ENCODE measurements around the gene LAIR2.
"Not testable (repeated sequence)": the region's sequence is repeated elsewhere in the genome, so short reads cannot be mapped to it uniquely, and the experiment has no call there.

Gene LAIR2

GRCh38 chr19:54464630-54465425, 37.8 kb upstream of the LAIR2 start:
- peak; percentile 78 for DNase-seq

- DNase-seq: no peak
Observed at GRCh38 chr19:54465426-54466109, 37.1 kb upstream of the LAIR2 start.

GRCh38 chr19:54466110-54466480, 36.5 kb upstream of the LAIR2 start:
- DNase-seq: not testable (repeated sequence)

GRCh38 chr19:54469496-54469934, 33.1 kb upstream of the LAIR2 start:
- no peak for DNase-seq

GRCh38 chr19:54470276-54470887, 32.2 kb upstream of the LAIR2 start:
- no peak for DNase-seq

- no peak for DNase-seq
Observed at GRCh38 chr19:54470991-54471782, 31.4 kb upstream of the LAIR2 start.

GRCh38 chr19:54473071-54473891, 29.4 kb upstream of the LAIR2 start, which contains the start of gene CDC42EP5:
Gene CDC42EP5, minus strand, starts transcription at chr19:54473296. Its CDS starts 7,749 bp downstream, at chr19:54465547.
- DNase-seq: no peak

- no peak for DNase-seq
Observed at GRCh38 chr19:54473892-54474372, 28.7 kb upstream of the LAIR2 start.

- DNase-seq: no peak
Observed at GRCh38 chr19:54475706-54476105, 26.9 kb upstream of the LAIR2 start.

GRCh38 chr19:54477650-54478049, 25.0 kb upstream of the LAIR2 start:
- no peak for DNase-seq

GRCh38 chr19:54478677-54479266, 23.9 kb upstream of the LAIR2 start:
- no peak for DNase-seq

GRCh38 chr19:54480051-54480450, 22.6 kb upstream of the LAIR2 start:
- DNase-seq: no peak

- DNase-seq: peak; percentile 45
Observed at GRCh38 chr19:54481326-54481930, 21.2 kb upstream of the LAIR2 start.

GRCh38 chr19:54482889-54483288, 19.7 kb upstream of the LAIR2 start:
- no peak for DNase-seq

- DNase-seq: no peak
Observed at GRCh38 chr19:54484451-54484850, 18.2 kb upstream of the LAIR2 start.

- no peak for DNase-seq
Observed at GRCh38 chr19:54485851-54486250, 16.8 kb upstream of the LAIR2 start.

- DNase-seq: no peak
Observed at GRCh38 chr19:54489341-54489740, 13.3 kb upstream of the LAIR2 start.

- DNase-seq: no peak
Observed at GRCh38 chr19:54489766-54490165, 12.9 kb upstream of the LAIR2 start.

- DNase-seq: no peak
Observed at GRCh38 chr19:54492568-54492967, 10.1 kb upstream of the LAIR2 start.

GRCh38 chr19:54493056-54493455, 9.6 kb upstream of the LAIR2 start:
- not testable (repeated sequence) for DNase-seq

GRCh38 chr19:54493967-54494585, 8.6 kb upstream of the LAIR2 start:
- no peak for DNase-seq
